K562 (cell line): ENCODE results near the gene TADA2A. TPM values are rescaled to one million over a fixed set of nuclear protein-coding genes. Genes with fewer than 3 reads are reported as not detected.

Experiments used
- ATAC-seq: fragments of 200-7000 bp; cut with Tn5 transposase; 3 replicates; pipeline ENCODE4 v1.9.1; 2020; ENCODE audit warnings: moderate library complexity
- BruUV-seq: library from RNA; stranded (reverse); fragments of 400-500 nt; replicated peaks from 2 replicates; lab custom pipeline; 2021; lab: Mats Ljungman, UMichigan
- CTCF ChIA-PET: fragments of 300-600 bp; formaldehyde crosslinking; extraction: SDS; loops from one replicate; lab custom pipeline; 2021; ENCODE audit warnings: low intra/inter-chr PET ratio; lab: Yijun Ruan, JAX
- POLR2A ChIA-PET: fragments of 300-600, 350-650 bp; sonication (Branson Sonifier 250); formaldehyde crosslinking; extraction: SDS; loops from one replicate; lab custom pipeline; 2021; ENCODE audit warnings: antibody characterized with exemption, inconsistent platforms; lab: Yijun Ruan, JAX
- DNase-seq, 4 experiments: peaks; one replicate each; pipeline versions ENCODE4 v3.0.0 to v3.0.0-alpha.2; 2011 to 2018; ENCODE audit warnings: low spot score in 3 of 4, mixed read lengths in 3 of 4; ENCODE audit errors: extremely low read depth in 1 of 4
- FAIRE-seq: peaks from 2 replicates; lab custom pipeline; 2011; peaks lifted over from hg19 to GRCh38; lab: Jason Lieb, UNC
- H2AFZ ChIP-seq: 2 replicates; pipeline ENCODE4 v1.6.0; 2011; ENCODE audit warnings: low read depth, low read length, control low read depth, inconsistent platforms
- H3K27ac ChIP-seq: fragments of 200-600 bp; 3 replicates; pipeline ENCODE4 v1.8.0; 2011; ENCODE audit warnings: low read depth, mild to moderate bottlenecking, control low read depth, inconsistent platforms, low read length, moderate library complexity, mixed read lengths; ENCODE audit errors: extremely low read depth
- H3K27me3 ChIP-seq, 2 experiments: fragments of 300-600 bp in 1 of 2; 2 replicates in 1 of 2; 3 replicates in 1 of 2; pipeline versions ENCODE4 v1.6.0 to v1.8.0; 2011; ENCODE audit warnings: inconsistent platforms in 2 of 2, low read length in 2 of 2, mild to moderate bottlenecking in 1 of 2, mixed read lengths in 1 of 2, moderate library complexity in 1 of 2; ENCODE audit not compliant: control insufficient read depth in 2 of 2, insufficient read depth in 2 of 2
- H3K36me3 ChIP-seq: fragments of 300-600 bp; 3 replicates; pipeline ENCODE4 v1.8.0; 2011; ENCODE audit warnings: mild to moderate bottlenecking, low read length, inconsistent platforms; ENCODE audit not compliant: control insufficient read depth, insufficient read depth
- H3K4me1 ChIP-seq, 2 experiments: fragments of 200-600 bp in 1 of 2; replicated peaks in 1 of 2; 2 replicates in 1 of 2; 3 replicates in 1 of 2; pipeline versions ENCODE4 v1.5.1 to v1.8.0; 2011; ENCODE audit warnings: inconsistent platforms in 2 of 2, low read length in 2 of 2, mild to moderate bottlenecking in 1 of 2, mixed read lengths in 1 of 2, moderate library complexity in 1 of 2; ENCODE audit not compliant: control insufficient read depth in 2 of 2, insufficient read depth in 2 of 2
- H3K4me2 ChIP-seq: 2 replicates; pipeline ENCODE4 v1.6.1; 2011; ENCODE audit warnings: low read length, control low read depth, inconsistent platforms, mixed read lengths; ENCODE audit not compliant: insufficient read depth
- H3K4me3 ChIP-seq: fragments of 200-600 bp; sonication (generic), shearing (Covaris generic); 2 replicates; pipeline ENCODE4 v1.5.1; 2016; ENCODE audit warnings: control low read depth, inconsistent platforms
- H3K79me2 ChIP-seq: fragments of 200-600 bp; 3 replicates; pipeline ENCODE4 v1.8.0; 2011; ENCODE audit warnings: low read length, inconsistent platforms; ENCODE audit not compliant: control insufficient read depth, insufficient read depth
- H3K9ac ChIP-seq, 2 experiments: 2 replicates each; pipeline versions ENCODE4 v1.6.0 to v1.6.1; 2011; ENCODE audit warnings: low read depth in 2 of 2, low read length in 2 of 2, control low read depth in 1 of 2, inconsistent platforms in 1 of 2, mild to moderate bottlenecking in 1 of 2, mixed read lengths in 1 of 2; ENCODE audit not compliant: insufficient read depth in 1 of 2
- H3K9me1 ChIP-seq: one replicate; pipeline ENCODE4 v1.6.0; 2011; ENCODE audit warnings: inconsistent platforms, mild to moderate bottlenecking, low read length, moderate library complexity; ENCODE audit not compliant: control insufficient read depth, insufficient read depth
- H3K9me3 ChIP-seq: replicated peaks from 2 replicates; pipeline ENCODE4 v1.5.1; 2011; ENCODE audit warnings: low read depth, low read length, inconsistent platforms; ENCODE audit not compliant: control insufficient read depth, insufficient read depth
- H4K20me1 ChIP-seq: replicated peaks from 2 replicates; pipeline ENCODE4 v1.6.1; 2011; ENCODE audit warnings: low read length, inconsistent platforms, mixed read lengths; ENCODE audit not compliant: control insufficient read depth, insufficient read depth
- HDAC3 ChIP-seq: fragments of 450-650 bp; IDR thresholded peaks from 2 replicates; pipeline ENCODE4 v1.6.1; 2018; ENCODE audit warnings: borderline replicate concordance, mild to moderate bottlenecking, moderate library complexity; ENCODE audit not compliant: partially characterized antibody
- MED1 ChIP-seq: sonication (generic); formaldehyde crosslinking; IDR thresholded peaks from 2 replicates; pipeline ENCODE4 v1.8.1; 2023; ENCODE audit warnings: missing genetic modification reagents, borderline replicate concordance
- MTA2 ChIP-seq: fragments of 450-650 bp; IDR thresholded peaks from 2 replicates; pipeline ENCODE4 v1.6.1; 2016; ENCODE audit warnings: low read depth
- NFIC ChIP-seq: fragments of 450-650 bp; IDR thresholded peaks from 2 replicates; pipeline ENCODE4 v1.6.1; 2017; ENCODE audit warnings: mild to moderate bottlenecking, inconsistent platforms
- PML ChIP-seq: IDR thresholded peaks from 2 replicates; pipeline ENCODE4 v1.6.1; 2012; ENCODE audit warnings: low read length, inconsistent platforms
- PTBP1 ChIP-seq: fragments of 200-400 bp; formaldehyde crosslinking; IDR thresholded peaks from 2 replicates; pipeline ENCODE4 v1.6.1; 2017; ENCODE audit warnings: low read depth, low read length
- PTTG1 ChIP-seq: fragments of 450-650 bp; IDR thresholded peaks from 2 replicates; pipeline ENCODE4 v1.6.1; 2016; ENCODE audit warnings: low read depth, mild to moderate bottlenecking, missing genetic modification characterization, missing compliant biosample characterization
- SNRNP70 ChIP-seq: fragments of 200-400 bp; formaldehyde crosslinking; optimal IDR thresholded peaks from 2 replicates; pipeline ENCODE3; 2017; ENCODE audit warnings: low read depth, low read length
- ZC3H4 ChIP-seq: sonication (generic); formaldehyde crosslinking; IDR thresholded peaks from 2 replicates; pipeline ENCODE4 v1.9.0; 2021; ENCODE audit warnings: missing genetic modification reagents, borderline replicate concordance
- ZNF324 ChIP-seq: fragments of 250-450 bp; sonication (Bioruptor Pico); IDR thresholded peaks from 2 replicates; pipeline ENCODE4 v1.4.0; 2020; ENCODE audit warnings: mild to moderate bottlenecking
- ZNF551 ChIP-seq: fragments of 250-450 bp; sonication (Bioruptor Pico); IDR thresholded peaks from 2 replicates; pipeline ENCODE4 v1.5.0; 2021; ENCODE audit warnings: mild to moderate bottlenecking, moderate library complexity
- WGBS: fragments of 100-300 bp; shearing (Covaris generic); methylation state at CpG from one replicate; pipeline ENCODE4 v1.1.6; 2016; ENCODE audit warnings: low coverage, mixed read lengths; ENCODE audit not compliant: insufficient coverage; ENCODE audit errors: missing lambda C conversion rate; 5-methylcytosine and 5-hydroxymethylcytosine counted together
- in situ Hi-C: fragments of 300-500 bp; cut with MboI; formaldehyde crosslinking; loops from 4 replicates; pipeline ENCODE4 v1.15.0; 2018; ENCODE audit warnings: inconsistent platforms, mixed read lengths
- intact Hi-C: fragments of 100-400 bp; cut with micrococcal nuclease; formaldehyde crosslinking; loops from 2 replicates; pipeline ENCODE4 v1.14.2; 2022
- polyA plus RNA-seq, 8 experiments: library from polyadenylated mRNA; depleted of rRNA in 4 of 8; stranded (reverse) in 5 of 8; unstranded in 3 of 8; fragments of >200 nt; fragmentation: Nextera tagmentation in 2 of 8; fragmentation: Illumina TruSeq in 1 of 8; extraction: Ambion mirVana in 2 of 8; extraction: Trizol in 1 of 8; gene quantifications; 2 replicates each; pipeline versions ENCODE4 v1.2.1 to v1.2.3, GENCODE V29; 2011 to 2014; ENCODE audit warnings: inconsistent platforms in 1 of 8, missing spikeins in 1 of 8
- total RNA-seq, 7 experiments: library from RNA; depleted of rRNA in 6 of 7; stranded (reverse); fragments of >200 nt in 6 of 7; fragmentation: Illumina TruSeq in 2 of 7; extraction: Trizol in 2 of 7; gene quantifications; 2 replicates each; pipeline versions ENCODE4 v1.2.1 to v1.2.3, GENCODE V29; 2011 to 2021; ENCODE audit warnings: low replicate concordance in 1 of 7
- TF ChIP-seq, protein P1 (sequence below): sonication (generic); formaldehyde crosslinking; IDR thresholded peaks from 2 replicates; pipeline ENCODE4 v1.8.1; 2022; ENCODE audit warnings: missing genetic modification reagents
- TF ChIP-seq, protein P2 (sequence below): sonication (generic); formaldehyde crosslinking; IDR thresholded peaks from 2 replicates; pipeline ENCODE4 v1.8.1; 2022; ENCODE audit warnings: missing genetic modification reagents

Gene TADA2A
- total and polyA plus RNA-seq, 9 of the 15 experiments (the other 6 are each of a cell fraction or from before 2014, with no cell fraction given) = 13.8 to 37.7 (median 25.0) TPM

- Histone ChIP-seq H3K36me3 (peaks cover 11% of the 10 kb centered on the region; the same call in 2 of the 3 replicates), H3K9me1 (peaks cover 6% of the 10 kb centered on the region), H4K20me1 (peaks cover 12% of the 10 kb centered on the region)
- ATAC-seq = no peak
- FAIRE-seq = no peak
- ChIA-PET POLR2A (interaction anchor here (0.8 to 1.8 kb wide), 3 partner anchors 9 to 12 kb away, joined by 3 to 5 read pairs (median 4); no protein-coding TSS in a partner anchor), CTCF (no interaction called here)
- no peak for DNase-seq
- TF ChIP-seq MED1 (CRISPR knock-in tag) = no peak
- TF ChIP-seq SNRNP70 = no peak
- no peak for TF ChIP-seq MTA2
- TF ChIP-seq HDAC3 = no peak
- no peak for TF ChIP-seq PTTG1 (tag)
- no peak for TF ChIP-seq ZNF324 (CRISPR knock-in tag)
- peak; percentile 55 for TF ChIP-seq NFIC
- TF ChIP-seq, all 486 proteins: peak for 1
- H3K27ac ChIP-seq = no peak overlapping the region
- no peaks in the 10 kb centered on the region for H3K27me3 ChIP-seq
- no peaks in the 10 kb centered on the region for H3K9me3 ChIP-seq
- no peak overlapping the region for H3K4me3 ChIP-seq
- no peak overlapping the region for H3K4me2 ChIP-seq
- H3K4me1 ChIP-seq = no peaks in the 10 kb centered on the region
- no peak overlapping the region for H2AFZ ChIP-seq
- intact Hi-C loops (no loop called here), in situ Hi-C loops (no loop called here)
- H3K79me2 ChIP-seq = peaks cover 82% of the 10 kb centered on the region
- H3K9ac ChIP-seq = no peak overlapping the region
- BruUV-seq = no TSS peak
- WGBS = 84% methylated on average over 6 of the region's 6 CpGs
Observed at GRCh38 chr17:37503148-37503547, 96.5 kb downstream of the TADA2A start.

- ATAC-seq (no peak), FAIRE-seq (no peak), DNase-seq (no peak)
- POLR2A ChIA-PET = no interaction called here
- Histone ChIP-seq H3K4me1 (peaks cover 0 to 3% of the 10 kb centered on the region in 2 experiments; a peak in 1 of 5 replicates), H3K27me3 (no peaks in the 10 kb centered on the region), H4K20me1 (peaks cover 12% of the 10 kb centered on the region), H3K36me3 (peaks cover 8% of the 10 kb centered on the region; the same call in 2 of the 3 replicates), H3K9ac (no peak overlapping the region), H3K4me3 (no peak overlapping the region), H3K9me1 (peaks cover 6% of the 10 kb centered on the region), H3K9me3 (no peaks in the 10 kb centered on the region), H3K27ac (no peak overlapping the region), H2AFZ (no peak overlapping the region), H3K79me2 (peaks cover 77% of the 10 kb centered on the region), H3K4me2 (no peak overlapping the region)
- BruUV-seq = no TSS peak
- intact Hi-C loops = no loop called here
- CTCF ChIA-PET = no interaction called here
- in situ Hi-C loops = no loop called here
- 81% methylated on average over 3 of the region's 3 CpGs for WGBS
- TF ChIP-seq PML (no peak), ZC3H4 (CRISPR knock-in tag) (no peak), ZNF551 (no peak), PTBP1 (no peak)
- TF ChIP-seq, protein P1, sequence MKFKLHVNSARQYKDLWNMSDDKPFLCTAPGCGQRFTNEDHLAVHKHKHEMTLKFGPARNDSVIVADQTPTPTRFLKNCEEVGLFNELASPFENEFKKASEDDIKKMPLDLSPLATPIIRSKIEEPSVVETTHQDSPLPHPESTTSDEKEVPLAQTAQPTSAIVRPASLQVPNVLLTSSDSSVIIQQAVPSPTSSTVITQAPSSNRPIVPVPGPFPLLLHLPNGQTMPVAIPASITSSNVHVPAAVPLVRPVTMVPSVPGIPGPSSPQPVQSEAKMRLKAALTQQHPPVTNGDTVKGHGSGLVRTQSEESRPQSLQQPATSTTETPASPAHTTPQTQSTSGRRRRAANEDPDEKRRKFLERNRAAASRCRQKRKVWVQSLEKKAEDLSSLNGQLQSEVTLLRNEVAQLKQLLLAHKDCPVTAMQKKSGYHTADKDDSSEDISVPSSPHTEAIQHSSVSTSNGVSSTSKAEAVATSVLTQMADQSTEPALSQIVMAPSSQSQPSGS (CRISPR knock-in tag) = no peak
- TF ChIP-seq, protein P2, sequence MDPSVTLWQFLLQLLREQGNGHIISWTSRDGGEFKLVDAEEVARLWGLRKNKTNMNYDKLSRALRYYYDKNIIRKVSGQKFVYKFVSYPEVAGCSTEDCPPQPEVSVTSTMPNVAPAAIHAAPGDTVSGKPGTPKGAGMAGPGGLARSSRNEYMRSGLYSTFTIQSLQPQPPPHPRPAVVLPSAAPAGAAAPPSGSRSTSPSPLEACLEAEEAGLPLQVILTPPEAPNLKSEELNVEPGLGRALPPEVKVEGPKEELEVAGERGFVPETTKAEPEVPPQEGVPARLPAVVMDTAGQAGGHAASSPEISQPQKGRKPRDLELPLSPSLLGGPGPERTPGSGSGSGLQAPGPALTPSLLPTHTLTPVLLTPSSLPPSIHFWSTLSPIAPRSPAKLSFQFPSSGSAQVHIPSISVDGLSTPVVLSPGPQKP (CRISPR knock-in tag) = no peak
Observed at GRCh38 chr17:37505333-37505732, 98.6 kb downstream of the TADA2A start.
